Cardiac muscle cell (in vitro differentiated cells and primary cell): ENCODE measurements around the gene MAU2. TPM values are rescaled to one million over a fixed set of nuclear protein-coding genes. Genes with fewer than 3 reads are reported as not detected.

Experiments
- DNase-seq, 2 donors: peaks; one replicate each; pipeline versions ENCODE4 v3.0.0 to v3.0.0-alpha.2; 2010 to 2017; ENCODE audit warnings: low read depth in 1 of 2, low spot score in 1 of 2
- H3K27ac ChIP-seq: fragments of 200-600 bp; sonication (generic); 2 replicates; pipeline ENCODE4 v1.5.1; 2016
- H3K27me3 ChIP-seq: fragments of 200-600 bp; sonication (generic); 2 replicates; pipeline ENCODE4 v1.6.0; 2016; ENCODE audit warnings: control low read depth
- H3K36me3 ChIP-seq: fragments of 200-600 bp; sonication (generic); 2 replicates; pipeline ENCODE4 v1.5.1; 2016; ENCODE audit warnings: control low read depth
- H3K4me1 ChIP-seq: fragments of 200-600 bp; sonication (generic); 2 replicates; pipeline ENCODE4 v1.8.1; 2017; ENCODE audit warnings: low read depth, mild to moderate bottlenecking, mixed run types
- H3K4me3 ChIP-seq: fragments of 200-600 bp; sonication (generic); 2 replicates; pipeline ENCODE4 v1.5.1; 2016; ENCODE audit warnings: mild to moderate bottlenecking
- H3K9me3 ChIP-seq: fragments of 200-600 bp; sonication (generic); 2 replicates; pipeline ENCODE4 v1.5.1; 2017; ENCODE audit warnings: low read depth, mild to moderate bottlenecking, control low read depth
- polyA plus RNA-seq: library from polyadenylated mRNA; unstranded; fragments of >200 nt; fragmentation: Nextera tagmentation; extraction: Ambion mirVana; gene quantifications from 2 replicates; pipeline ENCODE4 v1.2.1, GENCODE V29; 2016
- total RNA-seq: library from RNA; depleted of rRNA; stranded (reverse); fragments of >200 nt; gene quantifications from 2 replicates; pipeline ENCODE4 v1.2.3, GENCODE V29; 2016
- TF ChIP-seq, protein P1 (sequence below): IDR thresholded peaks from 2 replicates; pipeline ENCODE4 v1.5.1; 2012; ENCODE audit warnings: low read depth, mild to moderate bottlenecking, low read length

MAU2 gene
- total and polyA plus RNA-seq, 2 experiments from 2014 or later = 43.6 to 78.5 TPM

DNA sequence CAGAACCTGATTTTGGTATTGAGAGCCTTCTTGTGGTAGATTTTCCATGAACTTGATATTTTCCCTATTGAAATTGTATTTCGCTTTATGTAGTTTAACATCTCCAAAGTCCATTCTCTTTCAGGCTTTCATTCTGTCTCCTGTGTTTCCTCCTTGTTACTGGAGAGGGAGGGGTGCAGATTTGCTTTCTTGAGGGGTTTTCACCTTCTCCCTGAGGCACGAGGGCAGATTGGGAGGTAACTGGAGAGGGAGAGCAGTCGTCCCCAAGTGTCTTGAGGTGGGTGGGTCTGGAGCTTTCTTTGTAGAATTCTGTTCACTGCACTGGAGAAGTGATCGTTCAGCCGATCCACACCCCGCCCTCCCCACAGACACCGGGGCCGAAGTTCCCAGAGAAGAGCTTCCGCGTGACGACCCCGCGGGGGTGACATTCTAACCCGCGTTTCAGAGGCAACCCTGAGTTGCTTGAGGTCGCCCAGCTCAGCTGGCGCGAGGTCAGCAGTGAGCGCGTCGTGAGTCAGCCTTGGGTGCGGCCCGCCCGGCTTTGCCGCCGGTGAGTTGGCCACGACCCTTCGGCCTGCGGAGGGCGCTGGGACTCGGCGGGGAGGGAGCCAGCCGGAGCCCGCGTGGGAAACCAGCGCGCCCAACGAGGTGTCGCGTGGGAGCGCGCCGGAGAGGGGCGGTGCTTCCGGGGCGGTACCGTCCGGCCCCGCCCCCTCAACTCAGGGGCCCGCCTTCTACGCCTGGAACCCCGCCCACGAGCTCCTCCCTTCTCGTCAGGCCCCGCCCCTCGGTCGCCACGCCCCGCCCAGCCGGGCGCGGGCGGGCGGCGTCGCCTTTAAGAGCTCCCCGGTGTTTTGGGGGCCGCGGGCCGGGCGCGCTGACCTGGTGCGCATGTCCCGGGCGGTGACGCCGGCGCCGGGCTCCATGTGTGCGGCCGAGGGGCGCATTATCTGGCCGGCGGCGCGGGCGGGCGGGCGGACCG, 84.5 kb downstream of the MAU2 start, which contains the start of gene GATAD2A:
Gene GATAD2A (plus strand): TSS at position 797 of the 982 bp plus-strand sequence. CDS start 59,671 bp downstream, outside the sequence.
- Histone ChIP-seq H3K9me3 (no peaks in the 10 kb centered on the region), H3K4me3 (peak within 1 kb of the TSS; percentile 92), H3K27me3 (no peaks in the 10 kb centered on the region), H3K4me1 (peaks cover 21% of the 10 kb centered on the region), H3K36me3 (no peaks in the 10 kb centered on the region), H3K27ac (peak within 1 kb of the TSS; percentile 82)
- peak; percentile 96 for DNase-seq
- TF ChIP-seq, protein P1, sequence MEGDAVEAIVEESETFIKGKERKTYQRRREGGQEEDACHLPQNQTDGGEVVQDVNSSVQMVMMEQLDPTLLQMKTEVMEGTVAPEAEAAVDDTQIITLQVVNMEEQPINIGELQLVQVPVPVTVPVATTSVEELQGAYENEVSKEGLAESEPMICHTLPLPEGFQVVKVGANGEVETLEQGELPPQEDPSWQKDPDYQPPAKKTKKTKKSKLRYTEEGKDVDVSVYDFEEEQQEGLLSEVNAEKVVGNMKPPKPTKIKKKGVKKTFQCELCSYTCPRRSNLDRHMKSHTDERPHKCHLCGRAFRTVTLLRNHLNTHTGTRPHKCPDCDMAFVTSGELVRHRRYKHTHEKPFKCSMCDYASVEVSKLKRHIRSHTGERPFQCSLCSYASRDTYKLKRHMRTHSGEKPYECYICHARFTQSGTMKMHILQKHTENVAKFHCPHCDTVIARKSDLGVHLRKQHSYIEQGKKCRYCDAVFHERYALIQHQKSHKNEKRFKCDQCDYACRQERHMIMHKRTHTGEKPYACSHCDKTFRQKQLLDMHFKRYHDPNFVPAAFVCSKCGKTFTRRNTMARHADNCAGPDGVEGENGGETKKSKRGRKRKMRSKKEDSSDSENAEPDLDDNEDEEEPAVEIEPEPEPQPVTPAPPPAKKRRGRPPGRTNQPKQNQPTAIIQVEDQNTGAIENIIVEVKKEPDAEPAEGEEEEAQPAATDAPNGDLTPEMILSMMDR = peak; percentile 30

DNA sequence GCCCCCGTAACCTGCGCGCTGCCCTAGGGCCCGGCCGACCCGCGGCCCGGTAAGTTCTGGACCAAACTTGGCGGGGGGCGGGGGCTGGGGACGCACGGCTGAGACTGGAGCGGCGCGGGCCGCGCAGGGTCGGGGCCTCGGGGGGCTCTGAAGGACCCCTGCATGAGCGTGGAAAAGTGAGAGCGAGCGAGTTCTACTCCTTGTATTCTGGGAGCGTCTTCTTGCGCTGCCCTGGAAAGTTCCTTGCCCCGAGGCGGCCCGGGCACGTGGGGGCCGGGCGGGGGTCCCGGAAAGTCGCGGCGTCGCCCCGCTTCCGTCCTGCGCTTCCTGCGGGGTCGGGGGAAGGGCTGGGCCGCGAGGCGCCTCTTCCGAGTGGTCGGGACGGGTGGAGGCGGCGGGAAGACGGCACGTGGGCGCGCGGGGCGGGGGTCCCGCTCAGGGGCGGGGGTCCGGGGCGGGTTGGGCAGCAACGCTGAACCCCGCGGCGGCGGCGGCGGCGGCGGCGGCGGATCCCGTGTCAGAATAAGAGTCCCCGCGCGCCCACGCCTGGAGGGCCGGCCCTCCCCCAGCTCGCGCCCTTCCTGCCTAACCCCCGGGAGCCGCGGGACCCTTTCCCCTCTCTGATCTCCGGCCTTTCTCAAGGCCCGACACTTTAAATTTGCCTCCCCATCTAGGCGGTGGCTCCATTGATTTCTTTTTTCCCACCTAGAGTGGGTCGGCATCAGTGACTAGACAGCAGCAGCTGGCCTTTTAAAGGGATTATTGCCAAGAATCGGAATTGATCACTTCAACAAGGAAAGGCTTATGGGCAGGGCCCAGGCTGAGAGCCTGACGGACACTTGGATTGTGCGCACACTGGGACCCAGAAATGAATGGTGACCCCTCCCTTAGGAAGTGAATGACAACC, 85.6 kb downstream of the MAU2 start:
- Histone ChIP-seq H3K27me3 (no peaks in the 10 kb centered on the region), H3K9me3 (no peaks in the 10 kb centered on the region), H3K36me3 (no peaks in the 10 kb centered on the region), H3K4me3 (peak overlapping the region; percentile 92), H3K4me1 (peaks cover 32% of the 10 kb centered on the region), H3K27ac (peak overlapping the region; percentile 82)
- TF ChIP-seq, protein P1 = no peak
- DNase-seq = peak; percentile 50 to 69

DNA sequence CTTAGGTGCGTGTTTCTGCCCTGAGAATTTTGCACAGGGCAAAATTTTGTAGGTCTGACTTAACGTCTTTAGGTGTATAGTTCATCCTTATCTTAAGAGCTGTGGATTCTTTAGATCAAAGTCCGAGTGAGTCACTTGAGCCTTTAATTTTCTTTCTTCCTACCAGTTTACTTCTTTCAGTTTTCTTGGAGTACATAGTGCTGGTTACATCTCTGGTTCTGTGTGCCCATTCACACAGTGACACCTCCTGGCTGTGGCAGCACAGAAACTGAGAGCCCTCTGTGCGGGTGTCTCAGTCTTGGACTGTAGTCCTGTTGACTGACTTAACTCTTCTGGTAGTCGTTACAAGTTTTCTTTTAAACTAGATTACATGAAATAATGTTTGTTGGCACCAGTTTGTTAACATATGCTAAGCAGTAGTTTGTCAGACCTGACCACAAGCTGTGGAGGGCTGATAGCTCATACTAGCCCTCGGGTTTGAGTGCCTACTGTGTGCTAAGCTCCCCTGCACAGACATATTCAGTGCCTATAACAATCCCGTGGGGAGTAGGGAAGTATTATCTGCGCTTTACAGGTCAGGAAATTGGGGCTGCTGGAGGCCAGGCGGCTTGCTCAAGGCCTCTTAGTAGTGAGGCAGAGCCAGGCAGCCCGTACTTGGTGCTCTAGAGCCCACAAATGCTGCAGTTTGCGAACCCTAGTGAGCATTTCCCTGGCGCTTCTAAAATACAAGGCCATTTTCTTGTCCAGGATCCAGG, 86.4 kb downstream of the MAU2 start:
- DNase-seq = peak in 1 of 2 donors; percentile 45
- Histone ChIP-seq H3K27ac (peak overlapping the region; percentile 82), H3K36me3 (no peaks in the 10 kb centered on the region), H3K27me3 (no peaks in the 10 kb centered on the region), H3K4me1 (peaks cover 34% of the 10 kb centered on the region), H3K9me3 (no peaks in the 10 kb centered on the region), H3K4me3 (peak overlapping the region; percentile 92)
- TF ChIP-seq, protein P1 = peak; percentile 36

DNA sequence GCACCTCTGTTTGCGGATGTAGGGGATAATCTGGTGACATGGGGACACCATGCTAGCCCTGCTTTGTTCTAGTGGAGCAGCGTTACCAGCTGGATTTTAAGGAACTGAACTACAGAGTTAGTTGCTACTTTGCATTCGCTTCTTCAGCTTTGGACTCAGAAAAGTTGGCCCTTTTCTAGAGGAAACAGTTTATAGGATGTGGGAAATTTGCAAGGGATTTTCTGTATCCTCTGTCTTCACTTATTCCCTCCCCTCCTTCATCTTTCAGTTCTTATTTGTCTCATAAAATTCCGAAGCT, 87.0 kb downstream of the MAU2 start:
- Histone ChIP-seq H3K4me1 (peaks cover 34% of the 10 kb centered on the region), H3K4me3 (no peak overlapping the region), H3K9me3 (no peaks in the 10 kb centered on the region), H3K27ac (peak overlapping the region; percentile 82), H3K27me3 (no peaks in the 10 kb centered on the region), H3K36me3 (no peaks in the 10 kb centered on the region)
- no peak for DNase-seq
- TF ChIP-seq, protein P1 = no peak

Other genes with a start within 250 kb of the MAU2 start
- gene TMEM161A, start 182.4 kb upstream of the MAU2 start, total RNA-seq = 83.9 and 136 TPM in 2 replicates
- gene TMEM161A, start 182.4 kb upstream of the MAU2 start, polyA plus RNA-seq = 121 and 157 TPM in 2 replicates
- gene MEF2B, start 150.6 kb upstream of the MAU2 start, total RNA-seq = 0.18 TPM in 1 of 2 replicates, not detected in the other
- gene MEF2B, start 150.6 kb upstream of the MAU2 start, polyA plus RNA-seq = 1.2 and 1.7 TPM in 2 replicates
- gene BORCS8, start 128.7 kb upstream of the MAU2 start, total RNA-seq = 24.7 and 28.7 TPM in 2 replicates
- 29.1 and 38.0 TPM in 2 replicates for gene BORCS8, start 128.7 kb upstream of the MAU2 start, polyA plus RNA-seq
- 88.8 and 117 TPM in 2 replicates for gene RFXANK, start 128.6 kb upstream of the MAU2 start, total RNA-seq
- gene RFXANK, start 128.6 kb upstream of the MAU2 start, polyA plus RNA-seq = 130 and 156 TPM in 2 replicates
- gene NR2C2AP, start 117.4 kb upstream of the MAU2 start, total RNA-seq = 5.1 and 6.4 TPM in 2 replicates
- 7.8 and 10.0 TPM in 2 replicates for gene NR2C2AP, start 117.4 kb upstream of the MAU2 start, polyA plus RNA-seq
- 0.36 and 0.42 TPM in 2 replicates for gene NCAN, start 108.9 kb upstream of the MAU2 start, total RNA-seq
- gene NCAN, start 108.9 kb upstream of the MAU2 start, polyA plus RNA-seq = 0.45 TPM in 1 of 2 replicates, not detected in the other
- gene TM6SF2, start 47.5 kb upstream of the MAU2 start, total RNA-seq = 4.9 and 9.6 TPM in 2 replicates
- gene TM6SF2, start 47.5 kb upstream of the MAU2 start, polyA plus RNA-seq = 12.1 and 13.5 TPM in 2 replicates
- gene SUGP1, start 320 bp upstream of the MAU2 start, total RNA-seq = 74.5 and 76.0 TPM in 2 replicates
- 73.7 and 84.6 TPM in 2 replicates for gene SUGP1, start 320 bp upstream of the MAU2 start, polyA plus RNA-seq
- 72.9 and 98.3 TPM in 2 replicates for gene GATAD2A, start 84.8 kb downstream of the MAU2 start, total RNA-seq
- gene GATAD2A, start 84.8 kb downstream of the MAU2 start, polyA plus RNA-seq = 32.3 and 39.4 TPM in 2 replicates
- 4.1 and 11.9 TPM in 2 replicates for gene TSSK6, start 194.7 kb downstream of the MAU2 start, total RNA-seq
- gene TSSK6, start 194.7 kb downstream of the MAU2 start, polyA plus RNA-seq = 0.60 and 1.5 TPM in 2 replicates
- 119 and 172 TPM in 2 replicates for gene NDUFA13, start 195.4 kb downstream of the MAU2 start, total RNA-seq
- gene NDUFA13, start 195.4 kb downstream of the MAU2 start, polyA plus RNA-seq = 806 and 843 TPM in 2 replicates
- 10.6 and 12.5 TPM in 2 replicates for gene YJEFN3, start 208.1 kb downstream of the MAU2 start, total RNA-seq
- 23.0 and 29.9 TPM in 2 replicates for gene YJEFN3, start 208.1 kb downstream of the MAU2 start, polyA plus RNA-seq
- gene CILP2, start 217.4 kb downstream of the MAU2 start, total RNA-seq = 7.5 and 8.4 TPM in 2 replicates
- 2.2 and 6.7 TPM in 2 replicates for gene CILP2, start 217.4 kb downstream of the MAU2 start, polyA plus RNA-seq